ENCODE results near the gene CHAC1. TPM values are rescaled to one million over a fixed set of nuclear protein-coding genes. Genes with fewer than 3 reads are reported as not detected.

The CHAC1 gene
- total and polyA plus RNA-seq, 10 donors = 0.39 to 5.5 (median 1.6) TPM

DNA sequence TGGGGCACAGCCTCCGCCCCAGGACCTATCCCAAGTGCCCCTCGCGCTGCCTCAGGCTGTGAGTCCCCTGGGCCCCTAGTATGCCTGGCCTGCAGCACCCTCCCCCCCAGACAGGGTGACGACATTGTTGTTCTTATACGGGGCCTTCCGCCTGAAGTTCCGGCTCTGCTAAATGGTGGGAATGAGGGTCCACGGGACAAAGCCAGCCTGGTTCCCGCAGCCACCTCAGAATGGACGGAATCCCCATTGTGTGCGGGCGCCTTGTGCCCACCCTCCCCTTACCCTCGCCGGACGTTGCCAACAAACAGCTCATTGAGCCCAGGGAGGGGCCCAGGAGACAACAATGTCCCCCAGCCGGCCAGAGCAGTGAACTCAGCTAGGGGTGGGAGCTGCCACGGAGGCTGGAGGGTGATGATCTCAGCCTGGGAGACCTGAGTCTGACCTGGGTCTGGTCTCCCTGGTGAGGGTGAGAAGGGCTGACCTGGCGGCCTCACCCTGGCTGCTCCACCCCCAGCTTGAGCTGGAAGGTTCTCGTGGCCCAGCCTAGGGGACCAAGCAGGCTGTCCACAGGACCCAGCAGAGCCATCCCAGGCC lies 34.4 kb upstream of the CHAC1 start:
- TF ChIP-seq, protein P1, sequence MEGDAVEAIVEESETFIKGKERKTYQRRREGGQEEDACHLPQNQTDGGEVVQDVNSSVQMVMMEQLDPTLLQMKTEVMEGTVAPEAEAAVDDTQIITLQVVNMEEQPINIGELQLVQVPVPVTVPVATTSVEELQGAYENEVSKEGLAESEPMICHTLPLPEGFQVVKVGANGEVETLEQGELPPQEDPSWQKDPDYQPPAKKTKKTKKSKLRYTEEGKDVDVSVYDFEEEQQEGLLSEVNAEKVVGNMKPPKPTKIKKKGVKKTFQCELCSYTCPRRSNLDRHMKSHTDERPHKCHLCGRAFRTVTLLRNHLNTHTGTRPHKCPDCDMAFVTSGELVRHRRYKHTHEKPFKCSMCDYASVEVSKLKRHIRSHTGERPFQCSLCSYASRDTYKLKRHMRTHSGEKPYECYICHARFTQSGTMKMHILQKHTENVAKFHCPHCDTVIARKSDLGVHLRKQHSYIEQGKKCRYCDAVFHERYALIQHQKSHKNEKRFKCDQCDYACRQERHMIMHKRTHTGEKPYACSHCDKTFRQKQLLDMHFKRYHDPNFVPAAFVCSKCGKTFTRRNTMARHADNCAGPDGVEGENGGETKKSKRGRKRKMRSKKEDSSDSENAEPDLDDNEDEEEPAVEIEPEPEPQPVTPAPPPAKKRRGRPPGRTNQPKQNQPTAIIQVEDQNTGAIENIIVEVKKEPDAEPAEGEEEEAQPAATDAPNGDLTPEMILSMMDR (IDR thresholded peaks at IDR 0.05 in 8 of 11, conservative IDR thresholded peaks at IDR 0.05 in 3 of 11) = no peak
- TF ChIP-seq POLR2A (IDR thresholded peaks at IDR 0.05) (no peak), POLR2AphosphoS5 (IDR thresholded peaks at IDR 0.05) (no peak)
- H3K27ac ChIP-seq = peak overlapping the region in 4 of 8 donors; percentile 35 to 54 (median 45)
- no peaks in the 10 kb centered on the region for H3K9me3 ChIP-seq
- no peak overlapping the region for H3K4me3 ChIP-seq
- peaks cover 0 to 46% (median 14%) of the 10 kb centered on the region in 6 donors for H3K4me1 ChIP-seq
- no peaks in the 10 kb centered on the region for H3K36me3 ChIP-seq
- DNase-seq = peak; percentile 58
- intact Hi-C loops (cut with DNase I; ENCODE audit: low total_unique reads) = no loop called here
- 74 to 90% (median 82%) methylated on average over 17 to 19 of the region's 19 CpGs for WGBS, 5 donors
- no peaks in the 10 kb centered on the region for H3K27me3 ChIP-seq (replicated peaks in 1 of 7)

DNA sequence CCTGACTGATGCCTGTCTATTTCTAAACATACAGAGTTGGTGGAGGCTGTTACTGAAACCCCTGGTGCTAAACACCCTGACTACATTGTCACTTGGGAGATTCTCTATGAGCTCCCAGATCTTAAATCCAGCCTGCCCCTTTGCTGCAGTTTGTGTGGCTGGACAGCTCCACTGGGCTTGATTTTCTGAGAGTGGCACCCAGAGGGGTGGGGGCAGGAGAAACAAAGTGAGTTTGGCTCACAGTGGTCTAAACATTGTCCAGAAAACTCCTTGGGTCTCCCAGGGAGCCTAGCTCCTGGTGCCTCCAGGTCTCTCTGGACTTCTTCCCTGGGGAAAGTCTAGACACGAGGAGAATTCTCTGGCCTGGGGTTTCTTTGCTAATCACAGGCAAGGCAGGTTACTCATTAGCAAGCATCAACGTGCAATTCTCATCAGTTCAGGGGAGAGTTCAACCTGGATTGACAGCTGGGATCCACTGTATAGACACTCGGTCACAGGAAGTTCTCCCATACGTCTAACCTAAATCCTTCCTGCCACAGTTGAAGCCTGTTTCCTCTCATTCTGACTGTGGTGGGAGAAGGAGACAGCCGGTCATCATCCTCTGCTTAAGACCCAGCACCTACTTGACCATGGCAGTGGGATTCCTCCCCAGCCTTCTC lies 31.2 kb upstream of the CHAC1 start:
- TF ChIP-seq, protein P1 (IDR thresholded peaks at IDR 0.05 in 8 of 11, conservative IDR thresholded peaks at IDR 0.05 in 3 of 11) = no peak
- TF ChIP-seq POLR2A (IDR thresholded peaks at IDR 0.05) (no peak), POLR2AphosphoS5 (IDR thresholded peaks at IDR 0.05) (no peak)
- no peak for DNase-seq
- H3K4me1 ChIP-seq = peaks cover 16 to 40% (median 32%) of the 10 kb centered on the region in 6 donors
- H3K27me3 ChIP-seq (replicated peaks in 1 of 7) = peaks cover 0 to 25% (median 21%) of the 10 kb centered on the region in 7 donors
- no peak overlapping the region for H3K27ac ChIP-seq
- no peaks in the 10 kb centered on the region for H3K36me3 ChIP-seq
- WGBS, 5 donors = 40 to 62% (median 60%) methylated on average over 5 of the region's 5 CpGs
- intact Hi-C loops (cut with DNase I; ENCODE audit: low total_unique reads) = no loop called here
- no peak overlapping the region for H3K4me3 ChIP-seq
- no peaks in the 10 kb centered on the region for H3K9me3 ChIP-seq

DNA sequence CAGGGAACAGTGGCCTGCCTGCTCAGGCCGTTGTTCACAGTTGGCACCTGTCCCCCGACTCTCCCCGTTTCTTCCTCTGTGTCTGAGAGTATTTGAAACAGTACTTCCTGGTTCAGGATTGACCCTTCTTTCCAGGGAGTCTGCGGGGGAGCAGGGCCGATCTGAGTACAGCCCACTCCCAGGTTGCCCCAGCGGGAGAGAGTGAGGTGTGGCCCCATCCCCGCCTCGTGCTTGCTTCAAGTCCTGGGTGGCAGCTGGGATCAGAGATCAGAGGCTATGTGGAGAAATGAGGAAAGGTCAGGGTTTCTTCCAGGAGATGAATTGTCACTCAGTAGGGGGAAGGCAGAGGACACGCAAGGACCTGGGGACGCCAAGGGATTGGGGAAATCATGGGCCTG lies 30.7 kb upstream of the CHAC1 start:
- Histone ChIP-seq H3K36me3 (no peaks in the 10 kb centered on the region), H3K27me3 (replicated peaks in 1 of 7) (peaks cover 0 to 30% (median 26%) of the 10 kb centered on the region in 7 donors), H3K4me3 (no peak overlapping the region), H3K27ac (no peak overlapping the region), H3K4me1 (peaks cover 16 to 40% (median 36%) of the 10 kb centered on the region in 6 donors), H3K9me3 (no peaks in the 10 kb centered on the region)
- DNase-seq = no peak
- TF ChIP-seq, protein P1 (IDR thresholded peaks at IDR 0.05 in 8 of 11, conservative IDR thresholded peaks at IDR 0.05 in 3 of 11) = no peak
- TF ChIP-seq POLR2A (IDR thresholded peaks at IDR 0.05) (no peak), POLR2AphosphoS5 (IDR thresholded peaks at IDR 0.05) (no peak)
- intact Hi-C loops (cut with DNase I; ENCODE audit: low total_unique reads) = no loop called here
- 68 to 81% (median 71%) methylated on average over 10 of the region's 10 CpGs for WGBS, 5 donors

DNA sequence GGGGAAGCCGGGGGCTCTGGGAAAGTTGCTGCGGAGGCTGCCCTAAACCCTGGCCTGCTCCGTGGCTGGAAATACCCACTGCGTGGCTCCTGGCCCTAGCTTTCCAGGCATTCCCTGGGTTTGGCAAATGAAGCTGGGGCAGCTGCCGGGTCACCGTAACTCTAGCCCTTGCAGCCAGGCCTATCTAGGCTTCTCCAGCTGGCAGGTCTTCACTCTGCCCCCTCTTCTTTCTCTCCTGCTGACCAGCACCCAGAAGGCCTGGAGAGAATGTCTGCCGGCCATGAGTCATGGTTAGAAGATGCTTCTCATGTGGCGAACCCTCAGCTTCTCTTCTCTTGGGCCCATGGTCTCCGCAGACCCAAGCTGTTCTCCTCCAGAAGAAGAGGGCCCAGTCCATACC lies 29.7 kb upstream of the CHAC1 start:
- intact Hi-C loops (cut with DNase I; ENCODE audit: low total_unique reads) = no loop called here
- Histone ChIP-seq H3K27me3 (replicated peaks in 1 of 7) (peaks cover 0 to 40% (median 35%) of the 10 kb centered on the region in 7 donors), H3K36me3 (no peaks in the 10 kb centered on the region), H3K9me3 (no peaks in the 10 kb centered on the region), H3K4me3 (no peak overlapping the region), H3K4me1 (peaks cover 23 to 40% (median 37%) of the 10 kb centered on the region in 6 donors), H3K27ac (no peak overlapping the region)
- DNase-seq = no peak
- WGBS, 5 donors = 88 to 94% (median 93%) methylated on average over 9 of the region's 9 CpGs
- TF ChIP-seq, protein P1 (IDR thresholded peaks at IDR 0.05 in 8 of 11, conservative IDR thresholded peaks at IDR 0.05 in 3 of 11) = no peak
- TF ChIP-seq POLR2AphosphoS5 (IDR thresholded peaks at IDR 0.05) = no peak
- TF ChIP-seq POLR2A (IDR thresholded peaks at IDR 0.05) = no peak
